Caki2 (cell line): ENCODE data around the gene OXA1L. TPM values are rescaled to one million over a fixed set of nuclear protein-coding genes. Genes with fewer than 3 reads are reported as not detected.

ENCODE experiments used
- DNase-seq: peaks from one replicate; pipeline ENCODE4 v3.0.0-alpha.2; 2015; ENCODE audit warnings: low read depth
- in situ Hi-C: cut with HindIII; loops from 2 replicates; pipeline ENCODE4 v1.10.0; 2016; ENCODE audit warnings: low sequenced_read_pairs, low pct_unique_long_range_greater_than_20kb, mixed read lengths
- total RNA-seq: library from RNA; depleted of rRNA; stranded (reverse); fragments of >200 nt; shearing (Covaris generic); gene quantifications from 2 replicates; pipeline ENCODE4 v1.2.3, GENCODE V29; 2014; ENCODE audit warnings: low replicate concordance; rRNA removed

The OXA1L gene
- total RNA-seq, 1 experiment from 2014 or later, result 79.1 TPM

DNA sequence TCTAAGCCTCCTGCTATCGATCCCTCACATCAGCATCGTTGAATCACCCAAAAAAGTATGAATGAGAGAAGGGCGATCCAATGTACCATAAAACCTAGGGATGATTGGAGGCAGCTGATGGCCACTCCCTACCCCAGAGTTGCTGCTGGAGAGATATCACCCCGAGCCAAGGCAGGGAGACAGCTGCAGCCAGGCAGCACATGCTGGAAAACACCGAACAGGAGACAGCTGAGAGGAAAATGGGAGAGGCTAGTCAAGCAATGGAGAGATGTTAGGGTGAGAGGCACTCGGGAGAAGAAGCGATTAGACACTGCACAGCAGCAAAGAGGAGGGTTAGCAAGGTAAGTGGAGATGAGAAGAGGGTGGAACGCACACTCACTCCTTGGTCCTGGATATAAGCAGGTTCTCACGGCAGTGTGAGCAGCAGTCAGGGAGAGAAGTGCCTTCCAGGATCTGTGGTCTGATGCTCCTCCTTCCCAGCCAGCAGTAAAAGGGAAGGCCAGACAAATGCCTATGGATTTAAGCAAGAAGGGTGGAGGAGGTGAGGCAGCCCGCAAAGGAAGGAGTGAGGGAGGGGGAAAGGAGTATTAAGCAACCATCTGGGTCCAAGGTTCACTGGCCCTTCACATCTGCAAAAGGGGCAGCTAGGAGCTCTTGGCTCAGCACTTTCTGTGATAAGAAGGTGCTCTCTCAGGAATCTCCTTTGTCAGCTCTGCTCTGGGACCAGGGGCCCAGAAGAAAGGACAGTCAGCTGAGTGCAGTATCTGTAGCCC is 48.6 kb downstream of the OXA1L start, which contains the start of gene SLC7A7:
Gene SLC7A7, minus strand, starts transcription at position 495 of the 773 bp plus-strand sequence. CDS start 2,037 bp downstream, outside the sequence.
- DNase-seq, result no peak
- in situ Hi-C loops, result no loop called here

DNA sequence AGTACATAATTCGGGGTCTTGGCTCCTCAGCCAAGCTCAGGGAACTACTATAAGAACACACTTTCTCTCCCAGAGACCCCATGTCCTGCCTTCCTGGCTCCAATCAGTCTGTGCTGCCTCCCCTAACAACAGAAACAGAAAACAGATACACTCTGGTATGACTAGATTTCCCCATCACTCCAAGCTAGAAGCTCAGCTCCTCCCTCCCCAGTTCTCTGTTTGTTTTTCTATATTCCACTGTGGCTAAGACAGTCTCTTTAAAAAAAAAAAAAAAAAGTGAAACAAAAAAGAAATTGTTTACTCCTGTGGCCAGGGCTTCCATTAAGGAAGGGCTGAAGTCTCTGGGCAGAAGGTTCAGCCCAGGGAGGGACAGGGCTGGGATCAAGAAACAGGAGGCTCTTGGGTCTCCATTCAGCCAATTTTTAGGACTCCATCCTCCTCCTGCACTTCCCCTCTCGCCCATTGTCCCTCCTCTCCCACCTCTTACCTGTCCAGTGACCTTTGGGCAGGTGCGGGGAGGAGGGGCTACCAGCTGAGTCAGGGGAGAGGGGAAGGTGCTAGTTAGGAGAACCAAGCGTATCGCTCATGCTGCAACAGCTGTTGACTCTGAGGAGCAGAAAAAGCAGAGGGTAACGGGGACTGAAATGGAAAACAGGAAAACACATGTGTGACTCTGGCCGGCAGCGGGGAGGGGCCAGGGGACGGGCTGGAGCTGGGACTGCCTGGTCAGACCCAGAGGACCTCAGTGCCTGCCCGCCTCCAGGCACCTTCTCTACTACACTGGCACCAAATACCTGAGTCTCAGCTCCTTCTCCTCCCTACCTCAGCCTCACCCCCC is 52.9 kb downstream of the OXA1L start:
- peak; percentile 56 for DNase-seq
- in situ Hi-C loops, result no loop called here

DNA sequence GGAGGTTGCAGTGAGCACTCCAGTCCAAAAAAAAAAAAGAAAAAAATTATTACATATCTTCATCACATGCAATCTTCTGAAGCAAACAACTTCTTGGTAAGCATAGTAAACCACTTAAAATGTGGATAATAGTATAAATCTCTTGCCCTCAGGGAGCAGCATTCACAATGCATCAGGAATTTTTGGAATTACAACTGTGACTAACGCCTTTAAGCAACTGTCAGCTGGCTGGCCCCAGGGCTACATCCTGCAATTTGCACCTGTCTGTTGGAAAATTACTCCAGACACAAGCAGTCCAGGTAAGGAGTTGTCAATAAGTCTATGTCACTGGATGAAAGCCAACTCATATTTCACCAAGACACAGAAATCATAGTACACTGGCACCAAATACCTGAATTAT is 54.2 kb downstream of the OXA1L start:
- no peak for DNase-seq
- in situ Hi-C loops, result no loop called here

DNA sequence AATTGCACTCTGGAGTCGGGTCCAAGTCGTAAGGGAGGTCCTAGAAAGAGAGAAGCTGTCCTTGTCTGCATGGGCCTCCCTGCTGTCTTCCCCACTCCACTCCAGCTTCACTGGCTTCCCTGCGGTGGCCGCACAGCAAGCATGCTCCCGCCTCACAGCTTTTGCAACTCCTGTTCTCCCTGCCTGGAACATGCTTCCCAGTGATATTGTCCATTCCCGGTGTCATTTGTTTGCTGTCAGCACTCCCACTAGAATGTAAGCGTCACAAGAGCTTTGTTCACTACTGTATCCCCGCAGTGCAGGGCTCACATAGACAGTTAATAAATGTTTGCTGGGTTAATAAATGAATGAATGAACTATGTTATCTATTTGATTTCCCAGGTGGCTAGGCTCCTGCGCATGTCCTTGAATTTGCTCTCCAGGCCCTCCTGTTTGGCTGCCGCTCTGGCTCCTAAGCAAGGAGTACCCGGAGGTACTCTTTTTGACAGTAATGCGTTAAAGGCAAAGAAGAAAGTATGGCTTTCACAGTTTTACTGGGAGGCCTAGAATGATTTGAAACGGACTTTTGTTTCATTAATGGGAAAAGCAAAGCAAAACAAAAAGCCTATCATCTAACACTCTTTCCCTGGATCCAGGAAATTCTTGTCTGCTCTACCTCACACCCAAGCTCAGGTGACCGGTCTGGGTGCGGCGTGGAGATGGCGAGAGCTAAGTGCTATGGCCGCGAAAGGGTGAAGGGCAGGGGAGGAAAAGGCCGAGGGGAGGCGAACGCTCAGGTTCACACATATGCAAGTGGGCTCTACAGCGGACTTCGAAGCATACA is 54.9 kb downstream of the OXA1L start:
- peak; percentile 56 for DNase-seq
- in situ Hi-C loops, result no loop called here

DNA sequence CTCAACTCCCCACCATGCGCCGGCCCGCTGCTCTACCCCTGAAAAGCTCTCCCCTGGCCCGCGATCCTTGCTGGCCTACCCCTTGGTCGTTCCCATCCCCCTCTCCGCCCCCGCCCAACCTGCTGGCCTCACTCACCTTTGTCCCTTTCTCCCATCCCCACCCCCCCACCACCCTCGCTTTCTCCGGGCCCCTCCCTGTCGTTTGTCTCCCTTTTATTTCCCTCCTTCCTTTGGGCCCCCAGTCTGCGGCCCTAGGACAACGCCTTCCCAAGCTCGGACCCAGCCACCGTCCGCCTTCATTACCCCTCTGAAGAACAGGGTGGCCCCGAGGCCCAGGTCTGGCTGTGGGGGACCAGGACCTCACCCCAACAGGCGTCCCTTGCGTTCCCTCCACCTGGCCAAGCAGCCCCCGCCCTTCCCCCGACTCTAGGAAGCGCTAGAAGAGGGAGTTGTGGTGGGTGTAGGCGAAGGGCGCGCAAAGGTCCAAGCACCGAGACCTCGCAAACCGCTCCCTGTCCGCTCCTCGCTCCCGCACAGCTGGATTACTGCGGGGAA is 55.6 kb downstream of the OXA1L start:
- in situ Hi-C loops, result no loop called here
- DNase-seq, result no peak

Other genes with a start within 250 kb of the OXA1L start
- gene DAD1, start 177.5 kb upstream of the OXA1L start, total RNA-seq, result 286 and 398 TPM in 2 replicates
- 7.5 and 19.8 TPM in 2 replicates for gene ABHD4, start 168.4 kb upstream of the OXA1L start, total RNA-seq
- not detected in 2 replicates for gene OR6J1, start 122.3 kb upstream of the OXA1L start, total RNA-seq
- gene SLC7A7, start 48.7 kb downstream of the OXA1L start, total RNA-seq, result 0.38 and 7.7 TPM in 2 replicates
- gene MRPL52, start 63.2 kb downstream of the OXA1L start, total RNA-seq, result 81.2 and 137 TPM in 2 replicates
- gene MMP14, start 69.9 kb downstream of the OXA1L start, total RNA-seq, result not detected in 2 replicates
- 44.5 and 48.8 TPM in 2 replicates for gene LRP10, start 105.1 kb downstream of the OXA1L start, total RNA-seq
- not detected in 2 replicates for gene REM2, start 116.5 kb downstream of the OXA1L start, total RNA-seq
- gene RBM23, start 152.5 kb downstream of the OXA1L start, total RNA-seq, result 87.9 and 107 TPM in 2 replicates
- 92.8 and 171 TPM in 2 replicates for gene PRMT5, start 162.7 kb downstream of the OXA1L start, total RNA-seq
- gene HAUS4, start 190.4 kb downstream of the OXA1L start, total RNA-seq, result 120 and 155 TPM in 2 replicates
- gene AJUBA, start 215.9 kb downstream of the OXA1L start, total RNA-seq, result 109 and 119 TPM in 2 replicates
- 5.5 and 21.9 TPM in 2 replicates for gene C14orf93, start 243.5 kb downstream of the OXA1L start, total RNA-seq